ENCODE results near the gene IDI2. TPM values are rescaled to one million over a fixed set of nuclear protein-coding genes. Genes with fewer than 3 reads are reported as not detected.
A peak's percentile ranks its signal among the peaks of the same experiment; 100 is the strongest.

The IDI2 gene
- total and polyA plus RNA-seq, 4 donors: 0.10 TPM; not detected in 3

GRCh38 chr10:1049425-1049958, 23.8 kb upstream of the IDI2 start:
- Histone ChIP-seq H3K9me3 (ENCODE audit: control insufficient read depth, low read length) (no peaks in the 10 kb centered on the region), H3K27ac (ENCODE audit: low read depth in 1 of 2, low read length in 2 of 2) (peak overlapping the region; percentile 1 to 76), H3K4me3 (ENCODE audit: low read length in 2 of 2) (peak overlapping the region; percentile 47 to 60), H3K27me3 (ENCODE audit: control insufficient read depth in 1 of 2, insufficient read depth in 2 of 2, low read length in 1 of 2) (no peaks in the 10 kb centered on the region), H3K36me3 (ENCODE audit: control insufficient read depth in 1 of 2, insufficient read depth in 2 of 2, low read length in 1 of 2) (no peaks in the 10 kb centered on the region), H3K4me1 (ENCODE audit: control insufficient read depth in 1 of 2, insufficient read depth in 2 of 2, low read length in 2 of 2) (no peaks in the 10 kb centered on the region)
- WGBS, 2 donors: 0 to 1% methylated on average over 30 to 34 of the region's 34 CpGs
- DNase-seq: no peak
- intact Hi-C loops (cut with DNase I): loop anchor here in 1 of 2 donors (5.0 kb wide), 1 partner anchor 117 kb away; the partner anchor contains the start of gene LARP4B
- ATAC-seq (ENCODE audit: low FRiP score): no peak

GRCh38 chr10:1048732-1049424, 23.2 kb upstream of the IDI2 start, which contains the start of gene IDI1:
IDI1 (minus strand) TSS chr10:1049119; CDS start chr10:1049003, 116 bp downstream.
- 0 to 1% methylated on average over 80 to 83 of the region's 83 CpGs for WGBS, 2 donors
- Histone ChIP-seq H3K36me3 (ENCODE audit: control insufficient read depth in 1 of 2, insufficient read depth in 2 of 2, low read length in 1 of 2) (no peaks in the 10 kb centered on the region), H3K4me1 (ENCODE audit: control insufficient read depth in 1 of 2, insufficient read depth in 2 of 2, low read length in 2 of 2) (no peaks in the 10 kb centered on the region), H3K27ac (ENCODE audit: low read depth in 1 of 2, low read length in 2 of 2) (peak within 1 kb of the TSS; percentile 91 to 94), H3K9me3 (ENCODE audit: control insufficient read depth, low read length) (no peaks in the 10 kb centered on the region), H3K4me3 (ENCODE audit: low read length in 2 of 2) (peak within 1 kb of the TSS; percentile 60 to 62), H3K27me3 (ENCODE audit: control insufficient read depth in 1 of 2, insufficient read depth in 2 of 2, low read length in 1 of 2) (no peaks in the 10 kb centered on the region)
- DNase-seq: peak; percentile 98 to 99
- ATAC-seq (ENCODE audit: low FRiP score): peak; percentile 97
- intact Hi-C loops (cut with DNase I): loop anchor here in 1 of 2 donors (5.0 kb wide), 1 partner anchor 117 kb away; the partner anchor contains the start of gene LARP4B

DNA sequence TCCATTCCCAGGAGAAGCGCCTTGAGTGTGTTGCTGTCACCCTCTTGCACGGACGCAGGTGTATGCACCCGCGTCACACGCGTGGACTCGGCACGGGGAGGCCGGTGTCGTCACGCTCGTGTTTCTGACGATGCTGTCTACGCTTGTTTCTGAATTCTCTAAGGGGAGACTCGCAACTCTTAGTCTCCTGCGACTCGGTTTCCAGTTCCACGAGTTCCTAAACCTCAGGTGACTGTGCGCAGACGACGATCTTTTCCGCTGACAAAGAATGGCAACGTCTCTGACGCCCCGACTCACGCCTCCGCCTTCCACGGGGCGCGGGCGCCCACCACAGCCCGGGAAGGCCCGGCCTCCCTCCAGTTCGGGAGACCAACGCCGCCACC, 22.7 kb upstream of the IDI2 start:
- Histone ChIP-seq H3K36me3 (ENCODE audit: control insufficient read depth in 1 of 2, insufficient read depth in 2 of 2, low read length in 1 of 2) (no peaks in the 10 kb centered on the region), H3K4me1 (ENCODE audit: control insufficient read depth in 1 of 2, insufficient read depth in 2 of 2, low read length in 2 of 2) (no peaks in the 10 kb centered on the region), H3K27me3 (ENCODE audit: control insufficient read depth in 1 of 2, insufficient read depth in 2 of 2, low read length in 1 of 2) (no peaks in the 10 kb centered on the region), H3K9me3 (ENCODE audit: control insufficient read depth, low read length) (no peaks in the 10 kb centered on the region), H3K4me3 (ENCODE audit: low read length in 2 of 2) (peak overlapping the region; percentile 48 to 62), H3K27ac (ENCODE audit: low read depth in 1 of 2, low read length in 2 of 2) (peak overlapping the region in 1 of 2 donors; percentile 71)
- ATAC-seq (ENCODE audit: low FRiP score): peak; percentile 63
- 0% methylated on average over 37 of the region's 37 CpGs for WGBS, 2 donors
- intact Hi-C loops (cut with DNase I): loop anchor here in 1 of 2 donors (5.0 kb wide), 1 partner anchor 116 kb away; the partner anchor contains the start of gene LARP4B
- DNase-seq: peak in 1 of 2 donors; percentile 84

DNA sequence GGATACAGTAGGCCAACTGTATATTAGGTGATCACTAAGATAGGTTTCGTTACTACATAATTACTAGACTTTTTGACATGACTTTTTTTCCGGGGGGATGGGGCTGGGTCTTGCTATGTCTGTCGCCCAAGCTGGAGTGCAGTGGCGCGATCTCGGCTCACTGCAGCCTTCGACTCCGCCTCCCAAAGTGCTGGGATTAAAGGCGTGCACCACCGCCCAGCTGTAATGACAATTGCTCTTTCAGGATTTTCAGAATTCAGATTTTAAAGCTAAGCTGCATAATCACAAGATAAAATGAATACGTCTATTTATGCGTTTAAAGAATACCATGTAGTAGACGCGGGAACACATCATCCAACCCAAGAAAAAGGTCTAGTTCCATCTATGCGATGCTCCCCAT, 22.3 kb upstream of the IDI2 start:
- 5% methylated on average over 15 of the region's 15 CpGs for WGBS, 2 donors
- H3K4me3 ChIP-seq (ENCODE audit: low read length in 2 of 2): peak overlapping the region; percentile 48 to 62
- no peaks in the 10 kb centered on the region for H3K9me3 ChIP-seq (ENCODE audit: control insufficient read depth, low read length)
- intact Hi-C loops (cut with DNase I): loop anchor here in 1 of 2 donors (5.0 kb wide), 1 partner anchor 116 kb away; the partner anchor contains the start of gene LARP4B
- H3K36me3 ChIP-seq (ENCODE audit: control insufficient read depth in 1 of 2, insufficient read depth in 2 of 2, low read length in 1 of 2): no peaks in the 10 kb centered on the region
- H3K27ac ChIP-seq (ENCODE audit: low read depth in 1 of 2, low read length in 2 of 2): peak overlapping the region in 1 of 2 donors; percentile 71
- DNase-seq: no peak
- no peak for ATAC-seq (ENCODE audit: low FRiP score)
- H3K4me1 ChIP-seq (ENCODE audit: control insufficient read depth in 1 of 2, insufficient read depth in 2 of 2, low read length in 2 of 2): no peaks in the 10 kb centered on the region
- no peaks in the 10 kb centered on the region for H3K27me3 ChIP-seq (ENCODE audit: control insufficient read depth in 1 of 2, insufficient read depth in 2 of 2, low read length in 1 of 2)

- ATAC-seq (ENCODE audit: low FRiP score): no peak
- no peak overlapping the region for H3K27ac ChIP-seq (ENCODE audit: low read depth in 1 of 2, low read length in 2 of 2)
- intact Hi-C loops (cut with DNase I): loop anchor here in 1 of 2 donors (5.0 kb wide), 1 partner anchor 113 kb away; the partner anchor contains the start of gene LARP4B
These were observed 19.8 kb upstream of the IDI2 start for GRCh38 chr10:1045415-1045814.

DNA sequence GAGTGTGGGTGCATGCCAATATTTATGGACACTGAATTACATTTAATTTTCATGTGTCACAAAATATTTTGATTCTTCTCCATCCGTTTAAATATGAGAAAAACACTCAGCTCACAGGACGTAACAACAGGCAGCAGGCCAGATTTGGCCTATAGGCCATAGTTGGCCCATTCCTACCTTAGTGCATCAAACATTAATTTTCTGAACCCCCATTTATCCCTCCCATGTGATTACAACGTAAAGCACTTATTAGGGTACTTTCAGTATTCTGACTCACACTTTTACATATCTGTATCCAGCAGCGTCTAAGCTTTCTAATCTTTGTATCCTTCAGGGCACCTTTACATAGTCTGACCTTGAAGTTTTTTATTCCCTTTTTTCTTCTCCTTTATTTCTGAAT, 19.3 kb upstream of the IDI2 start:
- no peak for ATAC-seq (ENCODE audit: low FRiP score)
- H3K4me3 ChIP-seq (ENCODE audit: low read length in 2 of 2): no peak overlapping the region
- no peak overlapping the region for H3K27ac ChIP-seq (ENCODE audit: low read depth in 1 of 2, low read length in 2 of 2)
- 70 to 71% methylated on average over 4 of the region's 4 CpGs for WGBS, 2 donors
- DNase-seq: no peak
- H3K36me3 ChIP-seq (ENCODE audit: control insufficient read depth in 1 of 2, insufficient read depth in 2 of 2, low read length in 1 of 2): peaks cover 1 to 2% of the 10 kb centered on the region in 2 donors
- no peaks in the 10 kb centered on the region for H3K4me1 ChIP-seq (ENCODE audit: control insufficient read depth in 1 of 2, insufficient read depth in 2 of 2, low read length in 2 of 2)
- intact Hi-C loops (cut with DNase I): loop anchor here in 1 of 2 donors (5.0 kb wide), 1 partner anchor 113 kb away; the partner anchor contains the start of gene LARP4B
- H3K27me3 ChIP-seq (ENCODE audit: control insufficient read depth in 1 of 2, insufficient read depth in 2 of 2, low read length in 1 of 2): no peaks in the 10 kb centered on the region
- H3K9me3 ChIP-seq (ENCODE audit: control insufficient read depth, low read length): no peaks in the 10 kb centered on the region

More at GRCh38 chr10:1045415-1045814, 19.8 kb upstream of the IDI2 start:
- H3K36me3 ChIP-seq (ENCODE audit: control insufficient read depth in 1 of 2, insufficient read depth in 2 of 2, low read length in 1 of 2): peaks cover 0 to 2% of the 10 kb centered on the region in 2 donors
- no peak for DNase-seq
- WGBS, 2 donors: 82 to 84% methylated on average over 6 of the region's 6 CpGs
- no peaks in the 10 kb centered on the region for H3K4me1 ChIP-seq (ENCODE audit: control insufficient read depth in 1 of 2, insufficient read depth in 2 of 2, low read length in 2 of 2)
- H3K27me3 ChIP-seq (ENCODE audit: control insufficient read depth in 1 of 2, insufficient read depth in 2 of 2, low read length in 1 of 2): no peaks in the 10 kb centered on the region
- no peak overlapping the region for H3K4me3 ChIP-seq (ENCODE audit: low read length in 2 of 2)
- H3K9me3 ChIP-seq (ENCODE audit: control insufficient read depth, low read length): no peaks in the 10 kb centered on the region

- Histone ChIP-seq H3K4me3 (ENCODE audit: low read length in 2 of 2) (no peak overlapping the region), H3K36me3 (ENCODE audit: control insufficient read depth in 1 of 2, insufficient read depth in 2 of 2, low read length in 1 of 2) (peaks cover 1 to 2% of the 10 kb centered on the region in 2 donors), H3K4me1 (ENCODE audit: control insufficient read depth in 1 of 2, insufficient read depth in 2 of 2, low read length in 2 of 2) (no peaks in the 10 kb centered on the region), H3K27ac (ENCODE audit: low read depth in 1 of 2, low read length in 2 of 2) (no peak overlapping the region), H3K27me3 (ENCODE audit: control insufficient read depth in 1 of 2, insufficient read depth in 2 of 2, low read length in 1 of 2) (no peaks in the 10 kb centered on the region), H3K9me3 (ENCODE audit: control insufficient read depth, low read length) (no peaks in the 10 kb centered on the region)
- ATAC-seq (ENCODE audit: low FRiP score) (no peak), DNase-seq (no peak)
- intact Hi-C loops (cut with DNase I): no loop called here
- WGBS, 2 donors: 50 to 56% methylated on average over 4 of the region's 4 CpGs
These were observed 18.5 kb upstream of the IDI2 start for GRCh38 chr10:1044146-1044545.

DNA sequence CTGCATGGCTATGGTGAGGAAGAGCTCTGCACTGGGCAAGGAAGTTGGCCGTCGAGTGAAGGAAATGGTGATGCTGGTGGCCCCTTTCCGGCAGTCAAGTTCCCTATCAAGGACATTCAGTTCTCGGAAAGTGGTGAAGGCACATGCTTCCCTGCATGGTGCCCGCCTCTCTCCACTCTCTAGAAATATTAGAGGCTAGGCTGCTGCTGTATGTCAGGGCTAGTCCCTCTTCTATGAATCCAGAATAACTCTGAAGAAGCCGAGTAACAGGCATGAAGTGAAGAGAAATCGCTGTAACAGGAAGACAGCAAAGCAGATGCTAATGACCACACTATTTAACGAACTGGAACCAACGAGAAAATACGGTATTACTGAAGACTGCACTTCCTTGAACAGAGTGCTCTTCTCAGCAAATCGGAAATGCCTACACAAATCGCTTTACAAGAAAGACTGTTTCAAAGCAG, 17.9 kb upstream of the IDI2 start:
- H3K4me1 ChIP-seq (ENCODE audit: control insufficient read depth in 1 of 2, insufficient read depth in 2 of 2, low read length in 2 of 2): no peaks in the 10 kb centered on the region
- WGBS, 2 donors: 77 to 81% methylated on average over 12 of the region's 12 CpGs
- no peak overlapping the region for H3K27ac ChIP-seq (ENCODE audit: low read depth in 1 of 2, low read length in 2 of 2)
- no peaks in the 10 kb centered on the region for H3K9me3 ChIP-seq (ENCODE audit: control insufficient read depth, low read length)
- no peak overlapping the region for H3K4me3 ChIP-seq (ENCODE audit: low read length in 2 of 2)
- intact Hi-C loops (cut with DNase I): no loop called here
- DNase-seq (peak in 1 of 2 donors; percentile 57), ATAC-seq (ENCODE audit: low FRiP score) (peak; percentile 44)
- H3K27me3 ChIP-seq (ENCODE audit: control insufficient read depth in 1 of 2, insufficient read depth in 2 of 2, low read length in 1 of 2): no peaks in the 10 kb centered on the region
- peaks cover 1 to 2% of the 10 kb centered on the region in 2 donors for H3K36me3 ChIP-seq (ENCODE audit: control insufficient read depth in 1 of 2, insufficient read depth in 2 of 2, low read length in 1 of 2)
